ENCODE data around the gene PAGR1. TPM values are rescaled to one million over a fixed set of nuclear protein-coding genes. Genes with fewer than 3 reads are reported as not detected.
A peak's percentile ranks its signal among the peaks of the same experiment; 100 is the strongest.

Gene PAGR1
- total and polyA plus RNA-seq, 2 of the 13 experiments (the other 11 are each of a cell fraction or from before 2014, with no cell fraction given) = 9.8 to 66.4 TPM

GRCh38 chr16:29784901-29785500 lies 31.0 kb upstream of the PAGR1 start (continued):
- TF ChIP-seq ZNF142 (CRISPR knock-in tag; IDR thresholded peaks at IDR 0.05) (no peak), ZNF33A (CRISPR knock-in tag; IDR thresholded peaks at IDR 0.05; ENCODE audit: borderline replicate concordance) (no peak), JUND (CRISPR knock-in tag; IDR thresholded peaks at IDR 0.05) (no peak), SMAD9 (CRISPR knock-in tag; IDR thresholded peaks at IDR 0.05) (no peak), IKZF5 (CRISPR knock-in tag; IDR thresholded peaks at IDR 0.05) (peak; percentile 37; the same call in 1 of the 2 replicates), ZFP36 (IDR thresholded peaks at IDR 0.05; ENCODE audit: borderline replicate concordance, low read depth, low read length, partially characterized antibody) (no peak), ZNF382 (CRISPR knock-in tag; IDR thresholded peaks at IDR 0.05; ENCODE audit: borderline replicate concordance) (no peak), ZNF343 (CRISPR knock-in tag; IDR thresholded peaks at IDR 0.05) (no peak), TMF1 (CRISPR knock-in tag; IDR thresholded peaks at IDR 0.05; ENCODE audit: low read depth) (no peak), ZNF687 (CRISPR knock-in tag; IDR thresholded peaks at IDR 0.05) (peak; percentile 89), ZNF670 (CRISPR knock-in tag; IDR thresholded peaks at IDR 0.05; ENCODE audit: borderline replicate concordance) (no peak; the same call in 1 of the 2 replicates), RNF2 (conservative IDR thresholded peaks at IDR 0.05; ENCODE audit: low read depth) (no peak), HES4 (CRISPR knock-in tag; IDR thresholded peaks at IDR 0.05; ENCODE audit: borderline replicate concordance) (no peak), PHF20 (CRISPR knock-in tag; IDR thresholded peaks at IDR 0.05) (no peak), ATAD3A (CRISPR knock-in tag; IDR thresholded peaks at IDR 0.05) (no peak), PAX8 (CRISPR knock-in tag; IDR thresholded peaks at IDR 0.05; ENCODE audit: borderline replicate concordance) (no peak), ZNF20 (CRISPR knock-in tag; IDR thresholded peaks at IDR 0.05) (no peak)

All from HepG2 (cell line).